ENCODE results near the gene SDK2.

Gene SDK2

DNA sequence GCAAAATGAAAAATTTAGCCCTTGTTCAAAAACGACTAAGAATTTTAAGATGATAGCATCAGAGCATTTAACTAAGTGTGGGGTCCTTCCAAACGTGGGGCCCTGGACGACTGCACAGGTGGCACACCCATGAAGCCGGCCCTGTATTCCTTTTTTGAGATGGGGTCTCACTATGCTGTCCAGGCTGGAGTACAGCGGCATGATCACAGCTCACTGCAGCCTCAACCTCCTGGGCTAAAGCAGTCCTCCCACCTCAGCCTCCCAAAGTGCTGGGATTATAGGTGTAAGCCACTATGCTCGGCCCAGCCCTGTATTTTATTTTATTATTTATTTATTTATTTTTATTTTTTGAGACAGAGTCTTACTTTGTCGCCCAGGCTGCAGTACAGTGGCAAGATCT is 241.8 kb downstream of the SDK2 start:
- DNase-seq (ENCODE audit: extremely low read depth in 1 of 2, low read depth in 1 of 2), result no peak

DNA sequence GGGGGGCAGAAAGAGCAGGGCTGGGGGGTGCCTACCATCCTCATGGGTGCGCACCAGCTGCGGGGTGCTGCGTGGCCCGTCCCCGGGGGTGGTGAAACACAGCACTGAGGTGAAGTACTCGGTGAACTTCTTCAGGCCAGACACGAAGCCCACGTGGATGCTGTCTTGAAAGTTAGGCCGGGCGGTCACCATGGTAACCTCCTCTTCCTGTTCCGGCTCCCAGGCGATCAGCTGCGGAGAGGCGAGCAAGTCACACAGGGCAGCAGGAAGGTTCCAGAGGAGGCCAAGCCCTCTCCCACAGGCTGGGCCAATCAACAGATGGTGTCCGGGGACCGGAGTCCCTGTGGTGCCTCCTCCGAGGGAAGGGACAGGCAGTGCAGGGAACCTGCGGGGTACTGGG is 242.3 kb downstream of the SDK2 start:
- DNase-seq (ENCODE audit: extremely low read depth in 1 of 2, low read depth in 1 of 2), result no peak

DNA sequence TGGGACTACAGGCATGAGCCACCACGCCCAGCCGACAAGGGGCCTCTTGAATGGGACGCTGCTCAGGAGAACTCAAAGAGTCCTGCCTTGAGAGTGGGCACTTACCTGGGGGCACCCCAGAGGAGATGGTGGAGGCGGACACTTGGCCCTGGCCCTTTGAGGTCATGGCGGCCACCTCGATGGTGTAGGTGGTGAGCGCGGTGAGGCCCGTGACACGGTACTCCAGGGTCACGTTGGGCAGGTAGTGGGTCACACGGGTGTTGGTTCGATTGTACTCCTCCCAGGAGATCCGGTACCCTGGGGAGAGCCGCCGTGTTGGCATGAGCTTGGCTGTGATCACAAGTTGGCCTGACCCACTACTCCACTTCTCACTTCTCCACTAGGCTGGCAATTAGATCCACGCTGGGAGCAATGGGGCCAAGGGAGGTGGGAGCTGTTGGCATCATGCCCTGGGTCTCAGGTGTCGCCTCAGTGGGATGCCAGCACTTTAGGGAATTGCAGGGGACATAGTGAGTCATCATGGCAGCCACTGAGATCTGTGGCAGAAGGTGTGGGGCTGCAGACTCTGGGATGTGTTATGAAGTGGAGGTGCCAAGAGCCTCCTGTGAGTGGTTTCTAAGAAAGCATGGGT is 243.2 kb downstream of the SDK2 start:
- no peak for DNase-seq (ENCODE audit: extremely low read depth in 1 of 2, low read depth in 1 of 2)

DNA sequence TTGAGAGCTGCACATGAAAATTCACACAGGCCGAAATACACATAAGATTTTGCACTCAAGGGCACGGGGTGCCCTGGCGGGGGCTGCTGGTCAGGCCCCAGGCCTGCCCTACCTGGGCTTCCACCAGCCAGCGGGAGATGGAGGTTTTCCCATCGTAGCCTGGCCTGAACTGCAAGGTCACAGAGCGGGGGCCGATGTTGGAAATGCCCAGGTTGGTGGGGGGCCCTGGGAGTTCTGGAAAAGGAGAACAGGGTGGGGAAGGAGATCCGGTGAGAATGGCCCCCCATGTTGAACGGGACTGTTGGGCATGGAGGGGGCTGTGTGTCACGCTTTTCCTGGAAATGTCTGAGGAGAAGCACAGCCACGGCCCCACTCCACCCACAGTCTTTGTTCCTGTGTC is 245.2 kb downstream of the SDK2 start:
- DNase-seq (ENCODE audit: extremely low read depth in 1 of 2, low read depth in 1 of 2), result no peak

DNA sequence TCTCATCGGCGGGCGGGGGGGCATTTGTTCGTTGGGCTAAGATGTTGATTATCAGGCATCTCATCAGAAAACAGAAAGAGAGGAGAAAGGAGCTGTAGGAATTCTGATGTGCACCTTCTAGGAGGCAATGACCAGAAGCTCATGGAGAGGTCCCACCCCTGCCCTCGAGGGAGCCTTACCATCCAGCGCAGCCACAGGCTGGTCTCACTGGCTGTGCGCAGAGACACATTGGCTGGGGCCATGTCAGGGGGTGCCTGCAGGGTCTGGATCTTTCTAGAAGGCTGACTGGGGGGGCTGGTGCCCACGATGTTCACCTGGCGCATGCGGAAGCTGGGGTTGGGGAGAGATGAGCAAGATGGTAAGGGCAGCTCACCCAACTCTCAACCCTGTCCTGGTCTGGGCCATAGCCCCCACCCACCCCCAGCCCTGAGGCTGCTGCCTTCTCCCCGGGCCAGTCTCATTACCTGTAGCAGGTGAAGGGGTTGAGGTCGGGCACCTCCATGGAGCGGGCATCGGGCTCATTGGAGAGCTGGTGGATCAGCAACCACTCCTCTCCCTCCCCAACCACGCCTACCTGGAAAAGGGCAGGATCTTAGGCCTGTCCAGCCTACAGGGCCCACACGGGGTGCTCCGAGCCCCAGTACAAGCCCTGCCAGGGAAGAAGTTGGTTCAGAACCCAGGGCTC is 246.2 kb downstream of the SDK2 start:
- DNase-seq (ENCODE audit: extremely low read depth in 1 of 2, low read depth in 1 of 2), result no peak

DNA sequence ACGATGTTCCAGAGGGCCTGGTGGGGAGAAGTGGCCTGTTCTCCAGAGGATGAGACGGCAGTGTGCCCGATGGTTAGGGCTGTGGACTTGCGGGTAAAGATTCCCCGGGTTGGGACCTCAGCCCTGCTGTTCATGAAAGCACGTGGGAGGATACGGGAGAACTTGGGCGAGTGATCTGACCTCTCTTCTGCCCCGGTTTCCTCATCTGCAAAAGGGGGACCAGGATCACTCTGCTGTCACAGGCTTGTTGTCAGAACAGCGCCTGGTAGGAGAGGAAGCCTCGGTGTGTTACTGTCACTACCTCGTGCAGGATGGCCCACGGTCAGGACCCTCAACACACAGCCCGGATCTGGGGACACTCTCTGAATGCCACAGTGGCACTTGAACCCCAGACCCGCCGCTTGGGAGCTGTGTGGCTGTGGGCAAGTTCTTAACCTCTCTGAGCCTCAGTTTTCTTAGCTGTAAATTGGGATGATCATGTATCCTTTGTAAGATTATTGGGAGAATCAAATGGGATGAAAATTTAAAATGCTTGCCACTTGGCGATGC is 246.9 kb downstream of the SDK2 start:
- DNase-seq (ENCODE audit: extremely low read depth in 1 of 2, low read depth in 1 of 2), result no peak

DNA sequence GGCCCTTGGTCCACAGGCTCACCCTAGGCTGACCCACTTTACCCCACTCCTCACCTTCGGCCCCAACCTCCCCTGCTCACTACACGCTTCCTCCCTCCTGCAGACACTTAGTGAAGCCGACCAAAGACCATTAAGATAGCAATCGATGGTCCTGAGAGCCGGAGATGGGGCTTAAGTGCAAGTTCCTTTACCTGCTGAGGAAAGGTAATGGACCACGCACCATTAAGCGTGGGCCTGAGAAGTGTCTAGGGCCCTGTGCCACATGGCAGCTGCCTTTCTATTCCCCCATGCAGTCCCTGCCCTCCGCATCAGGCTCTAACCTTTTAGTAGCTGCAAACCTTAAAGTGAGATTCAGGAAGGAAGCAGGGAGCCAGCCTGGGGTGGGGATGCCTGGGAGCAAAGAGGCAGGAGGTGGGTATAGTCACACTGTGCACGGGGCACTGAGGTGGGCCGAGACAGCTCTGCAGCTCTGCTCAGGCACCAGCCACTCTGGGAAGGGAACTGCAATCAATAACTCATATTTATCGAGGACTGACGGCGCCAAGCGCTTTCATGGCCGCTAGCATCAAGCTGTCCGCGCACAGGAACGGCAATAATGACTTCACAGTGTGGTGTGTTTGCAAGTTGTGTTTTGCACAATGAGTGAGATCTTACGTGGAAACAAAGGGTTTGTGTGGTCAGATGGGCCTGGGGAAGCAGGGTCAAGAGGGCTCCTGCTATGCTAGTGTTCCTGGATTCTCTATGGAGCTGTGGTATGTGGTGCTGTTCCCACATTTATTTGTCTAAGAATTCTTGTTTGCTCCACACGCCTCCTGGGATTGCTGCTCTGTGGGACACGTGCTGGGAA is 247.6 kb downstream of the SDK2 start:
- DNase-seq (ENCODE audit: extremely low read depth in 1 of 2, low read depth in 1 of 2), result no peak

DNA sequence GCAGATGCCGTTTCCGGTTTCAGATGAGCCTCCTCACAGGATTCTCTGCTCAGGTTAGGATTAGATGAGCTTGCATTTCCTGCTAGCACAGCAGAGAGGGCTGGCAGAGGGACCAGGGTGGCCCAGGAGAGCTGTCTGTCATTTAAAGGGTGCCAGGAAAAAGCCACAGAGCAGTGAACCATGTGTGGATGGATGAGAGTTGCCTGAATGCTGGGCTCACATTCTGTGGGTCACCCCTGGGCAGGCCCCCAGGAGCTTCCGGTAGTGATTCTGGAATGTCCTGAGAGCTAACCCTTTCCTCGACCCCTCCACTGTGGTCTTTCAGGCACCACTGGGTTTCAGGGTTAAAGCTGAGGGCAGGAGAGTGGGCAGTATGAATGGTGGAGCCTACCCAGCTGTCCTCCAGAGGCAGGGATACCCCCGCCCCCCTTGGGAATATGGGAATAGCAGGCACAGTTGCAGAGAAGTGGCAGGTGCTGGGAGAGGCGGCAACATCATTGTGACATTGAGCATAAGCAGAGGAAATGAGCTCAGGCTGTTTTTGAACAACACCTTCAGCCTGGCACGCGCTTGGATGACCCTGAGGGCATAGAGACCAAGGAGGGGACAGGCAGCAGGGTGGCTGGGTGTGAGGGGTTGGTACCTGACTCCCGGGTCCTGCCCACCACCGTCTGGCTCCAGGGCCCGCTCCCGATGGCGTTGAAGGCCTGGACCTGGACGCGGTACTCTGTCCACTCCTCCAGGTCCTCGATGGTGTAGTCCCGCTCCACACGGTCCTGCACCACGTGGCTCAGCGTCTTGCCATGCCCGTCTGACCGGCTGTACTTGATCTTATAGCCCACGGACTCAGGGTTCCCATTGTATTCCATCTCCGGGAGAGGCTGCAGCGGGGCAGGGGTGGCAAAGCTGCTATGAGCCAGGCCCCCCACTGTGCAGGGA is 249.5 kb downstream of the SDK2 start:
- no peak for DNase-seq (ENCODE audit: extremely low read depth in 1 of 2, low read depth in 1 of 2)

DNA sequence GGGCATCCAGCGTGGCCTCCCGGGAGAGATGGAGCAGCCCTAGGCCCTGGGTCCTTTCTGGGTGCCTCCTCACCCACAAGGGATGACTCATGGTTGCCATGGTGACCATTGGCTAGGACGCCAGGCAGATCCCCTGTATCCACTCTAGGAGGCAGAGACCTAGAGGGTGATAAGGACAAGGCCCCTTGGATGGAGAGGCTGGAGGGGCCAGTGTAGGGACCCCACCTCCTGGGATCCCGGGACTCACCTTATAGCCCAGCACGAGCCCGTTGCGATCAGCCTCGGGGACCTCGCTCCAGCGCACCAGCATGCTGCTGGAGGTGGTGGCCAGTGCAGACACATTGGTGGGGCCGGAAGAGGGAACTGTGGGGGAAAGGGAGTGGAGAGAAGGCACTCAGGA is 250.3 kb downstream of the SDK2 start:
- DNase-seq (ENCODE audit: extremely low read depth in 1 of 2, low read depth in 1 of 2), result no peak

DNA sequence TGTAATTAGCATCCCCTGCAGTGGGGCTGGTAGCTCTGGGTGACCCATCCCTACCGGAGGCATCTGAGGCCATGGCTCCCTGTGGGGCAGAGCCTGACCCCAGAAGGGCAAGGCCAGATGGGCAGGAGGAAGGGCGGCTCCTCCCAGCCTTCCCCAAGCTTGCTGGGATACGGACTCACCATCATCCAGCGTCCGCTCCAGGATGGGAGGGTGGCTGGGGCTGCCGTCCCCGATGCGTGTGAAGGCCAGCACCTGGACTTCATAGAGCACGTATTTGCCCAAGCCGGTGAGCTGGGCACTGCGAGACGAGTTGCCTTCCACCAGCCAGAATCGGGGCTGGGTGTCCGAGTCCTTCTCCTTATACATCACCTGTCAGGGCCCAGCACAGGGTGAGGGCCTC is 250.9 kb downstream of the SDK2 start:
- no peak for DNase-seq (ENCODE audit: extremely low read depth in 1 of 2, low read depth in 1 of 2)

DNA sequence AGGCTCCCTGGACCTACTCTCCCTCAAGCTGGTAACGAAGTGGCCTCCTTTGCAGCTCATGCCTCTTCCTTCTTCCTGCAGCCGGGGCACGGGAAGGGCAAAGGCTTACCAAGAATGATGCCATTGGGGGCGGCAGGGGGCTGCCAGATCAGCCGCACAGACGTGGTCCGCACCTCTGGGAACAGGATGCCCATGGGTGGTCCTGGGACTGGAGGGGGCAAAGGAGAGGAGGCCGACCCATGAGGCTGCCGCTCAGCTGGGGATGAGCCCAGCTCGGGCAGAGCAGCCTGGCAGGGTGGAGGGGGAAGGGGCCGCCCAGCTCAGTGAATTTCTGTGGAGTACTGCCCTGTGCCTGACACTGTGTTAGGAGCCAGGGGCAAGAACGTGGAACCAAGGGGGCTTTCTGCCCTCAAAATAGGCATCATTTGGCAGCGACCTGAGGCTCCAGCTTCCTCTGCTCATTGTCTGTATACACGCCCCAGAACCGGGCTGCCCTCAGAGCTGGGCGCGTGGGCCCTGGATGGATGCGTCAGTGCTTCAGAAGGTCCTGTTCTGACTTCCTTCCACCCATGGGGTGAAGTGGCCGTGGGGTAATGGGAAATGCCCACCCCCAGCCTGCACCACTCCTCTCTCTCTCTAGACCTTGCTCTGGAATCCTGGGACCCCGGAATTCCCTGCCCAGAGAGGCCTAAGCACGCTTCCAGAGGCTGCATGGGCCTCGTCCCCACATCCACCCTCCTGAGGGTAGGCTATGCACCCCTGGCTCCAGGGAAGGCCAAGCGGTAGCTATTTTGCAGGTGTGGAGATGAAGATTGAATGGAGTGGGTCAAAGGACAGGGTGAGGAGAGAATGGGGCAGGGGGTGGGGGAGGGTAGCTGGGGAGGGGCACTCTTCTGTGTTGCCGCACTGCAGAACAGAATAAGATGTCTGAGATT is 252.6 kb downstream of the SDK2 start:
- DNase-seq (ENCODE audit: extremely low read depth in 1 of 2, low read depth in 1 of 2), result no peak

DNA sequence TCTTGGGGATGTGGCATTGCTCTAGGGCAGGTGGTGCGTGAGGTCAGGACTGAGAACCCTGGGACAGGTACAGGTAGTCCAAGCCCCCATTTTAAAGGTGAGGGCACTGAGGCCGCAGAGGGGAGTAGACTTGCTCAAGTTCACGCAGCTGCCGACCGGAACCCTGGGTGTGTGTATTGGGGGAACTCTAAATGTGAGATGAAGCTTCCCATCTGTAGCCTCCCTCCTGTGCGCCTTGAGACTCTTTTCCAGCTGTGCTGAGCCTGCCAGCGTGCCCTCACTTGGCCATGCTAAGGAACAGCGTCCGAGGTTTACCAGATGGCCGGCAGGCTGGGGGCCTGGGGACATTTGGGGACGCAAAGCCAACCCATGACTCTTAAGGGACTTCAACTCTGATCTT is 253.4 kb downstream of the SDK2 start:
- DNase-seq (ENCODE audit: extremely low read depth in 1 of 2, low read depth in 1 of 2), result no peak

DNA sequence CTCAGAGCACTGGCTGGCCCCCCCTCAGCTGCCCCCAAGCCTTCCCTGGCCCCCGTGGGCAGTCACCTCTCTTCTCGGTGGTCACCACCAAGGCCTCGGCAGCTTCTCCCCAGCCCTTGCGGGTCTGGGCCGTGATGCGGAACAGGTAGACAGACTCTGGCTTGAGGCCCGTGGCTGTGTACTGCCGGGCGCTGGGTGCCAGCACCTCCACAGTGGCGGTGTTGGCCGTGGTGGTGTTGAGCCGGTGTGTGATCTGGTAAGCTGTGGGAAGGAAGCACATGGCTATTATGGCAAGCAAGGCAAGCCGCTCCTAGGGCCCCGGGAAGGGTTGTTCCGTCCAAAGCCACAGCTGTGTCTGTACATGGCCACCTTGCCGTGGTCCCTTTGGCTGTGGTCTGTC is 254.0 kb downstream of the SDK2 start:
- no peak for DNase-seq (ENCODE audit: extremely low read depth in 1 of 2, low read depth in 1 of 2)

DNA sequence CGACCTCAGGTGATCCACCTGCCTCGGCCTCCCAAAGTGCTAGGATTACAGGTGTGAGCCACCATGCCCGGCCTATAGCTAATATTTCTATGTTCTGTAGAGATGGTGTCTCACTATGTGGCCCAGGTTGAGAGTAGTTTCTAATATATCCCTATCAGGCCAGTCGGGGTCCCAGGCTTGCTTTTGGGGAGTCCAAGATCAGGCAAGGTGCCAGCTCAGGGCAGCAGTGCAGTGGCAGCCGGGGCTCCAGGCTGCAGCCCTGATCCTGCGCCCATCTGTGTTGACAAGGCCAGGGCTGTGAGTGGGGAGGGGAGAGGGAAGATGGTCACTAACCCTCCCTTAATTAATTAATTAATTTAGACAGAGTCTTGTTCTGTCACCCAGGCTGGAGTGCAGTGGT is 254.8 kb downstream of the SDK2 start:
- no peak for DNase-seq (ENCODE audit: extremely low read depth in 1 of 2, low read depth in 1 of 2)

DNA sequence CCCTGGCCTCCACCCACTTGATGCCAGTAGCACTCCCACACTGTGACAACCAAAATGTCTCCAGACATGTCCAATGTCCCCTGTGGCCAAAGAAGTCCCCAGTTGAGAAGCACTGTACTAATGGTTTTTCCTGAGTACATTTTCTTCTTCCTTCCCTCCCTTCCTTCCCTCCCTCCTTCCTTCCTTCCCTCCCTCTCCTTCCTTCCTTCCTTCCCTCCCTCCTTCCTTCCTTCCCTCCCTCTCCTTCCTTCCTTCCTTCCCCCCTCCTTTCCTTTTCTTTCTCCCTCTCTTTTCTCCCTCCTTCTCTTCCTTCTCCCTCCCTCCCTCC is 255.7 kb downstream of the SDK2 start:
- DNase-seq (ENCODE audit: extremely low read depth in 1 of 2, low read depth in 1 of 2), result no peak

DNA sequence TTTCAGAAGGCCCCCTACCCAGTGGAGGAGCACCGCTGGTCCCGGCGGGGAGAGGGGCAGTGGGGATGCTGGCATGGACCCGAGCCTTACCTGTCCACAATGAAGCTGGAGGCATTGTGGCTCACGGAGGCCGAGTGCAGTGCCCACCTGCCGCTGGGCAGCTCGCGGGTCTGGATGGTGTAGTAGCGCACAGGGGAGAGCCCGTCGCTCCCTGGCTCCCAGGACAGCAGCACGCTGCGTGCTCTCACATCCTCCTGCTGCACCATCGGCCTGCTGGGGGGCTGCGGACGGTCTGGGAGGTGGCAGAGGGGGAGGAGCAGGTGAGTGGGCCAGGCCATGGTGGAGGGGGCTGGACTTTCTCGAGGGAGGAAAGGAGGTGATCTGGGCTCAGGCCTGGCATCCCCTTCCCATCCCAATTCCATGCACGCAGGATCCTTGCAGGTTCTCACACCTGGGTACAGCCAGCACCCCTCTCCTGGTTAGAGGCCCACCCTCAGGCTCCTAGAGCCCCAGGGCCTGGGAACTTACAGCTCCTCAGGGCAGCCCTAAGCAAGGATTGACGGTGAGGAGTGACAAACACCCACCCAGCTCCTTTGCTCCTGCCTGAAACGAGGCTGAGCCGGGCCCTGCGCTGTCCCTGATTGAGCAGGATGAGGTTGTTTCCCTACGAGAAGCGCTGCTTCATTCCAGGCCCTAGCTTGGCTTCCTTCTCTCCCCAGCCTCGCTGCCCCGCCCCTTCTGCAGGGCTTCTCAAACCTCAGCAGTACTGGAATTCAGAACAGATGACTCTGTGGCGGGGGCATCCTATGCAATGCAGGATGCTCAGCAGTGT is 256.3 kb downstream of the SDK2 start:
- DNase-seq (ENCODE audit: extremely low read depth in 1 of 2, low read depth in 1 of 2), result no peak

DNA sequence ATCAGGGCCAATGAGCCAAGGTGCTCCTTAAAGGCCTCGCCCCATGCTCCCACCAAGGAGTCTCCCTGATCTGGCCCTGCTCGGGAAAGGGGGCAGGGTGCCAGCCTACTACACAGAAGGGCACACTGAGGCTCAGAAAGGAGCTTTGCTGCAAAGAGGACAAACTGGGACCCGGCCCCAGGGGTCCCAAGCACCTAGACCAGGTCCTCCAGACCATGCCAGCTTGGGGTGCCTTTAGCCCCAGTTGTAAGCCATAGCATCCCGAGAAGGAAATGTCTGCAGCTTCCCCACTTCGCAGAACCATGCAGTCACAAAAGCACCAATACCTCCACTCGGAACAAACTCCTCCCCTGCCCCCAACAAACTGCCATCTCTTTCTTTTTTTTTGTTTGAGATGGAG is 257.7 kb downstream of the SDK2 start:
- no peak for DNase-seq (ENCODE audit: extremely low read depth in 1 of 2, low read depth in 1 of 2)

DNA sequence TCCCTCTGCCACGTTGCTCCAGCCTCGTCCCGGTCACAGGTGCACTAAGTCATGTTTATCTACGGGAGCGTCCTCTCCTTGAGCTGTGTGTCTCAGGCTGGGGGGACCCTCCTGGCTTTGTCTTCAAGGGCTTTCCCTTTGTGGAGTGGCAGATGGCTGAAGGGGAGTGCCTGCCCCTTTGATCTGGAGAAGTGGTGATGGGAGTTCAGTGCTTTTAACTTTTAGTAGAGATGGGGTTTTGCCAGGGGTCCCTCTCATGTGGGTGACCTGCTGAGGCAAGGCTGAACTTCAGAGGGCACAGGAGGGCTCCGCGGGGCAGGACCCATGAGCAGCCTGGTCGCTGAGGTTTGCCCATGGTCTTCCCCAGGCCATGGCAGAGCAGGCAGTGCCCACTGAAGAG is 259.3 kb downstream of the SDK2 start:
- no peak for DNase-seq (ENCODE audit: extremely low read depth in 1 of 2, low read depth in 1 of 2)

Measured in stimulated activated CD8-positive, alpha-beta memory T cell treated with anti-CD3 and anti-CD28 coated beads, Interleukin-7, amount 100 ng/mL, for 48 hours (primary cell).